ENCODE results near the gene ACTL10.

GRCh38 chr20:33651562-33652048, 15.1 kb upstream of the ACTL10 start:
- TF ChIP-seq CTCF (IDR thresholded peaks at IDR 0.05) = no peak
- no peak for TF ChIP-seq POLR2A (IDR thresholded peaks at IDR 0.05)
- TF ChIP-seq POLR2AphosphoS5 (IDR thresholded peaks at IDR 0.05) = no peak
- TF ChIP-seq EP300 (IDR thresholded peaks at IDR 0.05; ENCODE audit: low read depth) = no peak
